DMS114 treated with DMSO at 0.1 percent for 48 hours (cell line): ENCODE results near the gene FXYD1.
"Not testable (repeated sequence)": the region's sequence is repeated elsewhere in the genome, so short reads cannot be mapped to it uniquely, and the experiment has no call there.

ENCODE experiments used
- DNase-seq: peaks from one replicate; lab custom pipeline; 2025; ENCODE audit not compliant: unreplicated experiment; lab: John Stamatoyannopoulos, UW

FXYD1 gene

DNA sequence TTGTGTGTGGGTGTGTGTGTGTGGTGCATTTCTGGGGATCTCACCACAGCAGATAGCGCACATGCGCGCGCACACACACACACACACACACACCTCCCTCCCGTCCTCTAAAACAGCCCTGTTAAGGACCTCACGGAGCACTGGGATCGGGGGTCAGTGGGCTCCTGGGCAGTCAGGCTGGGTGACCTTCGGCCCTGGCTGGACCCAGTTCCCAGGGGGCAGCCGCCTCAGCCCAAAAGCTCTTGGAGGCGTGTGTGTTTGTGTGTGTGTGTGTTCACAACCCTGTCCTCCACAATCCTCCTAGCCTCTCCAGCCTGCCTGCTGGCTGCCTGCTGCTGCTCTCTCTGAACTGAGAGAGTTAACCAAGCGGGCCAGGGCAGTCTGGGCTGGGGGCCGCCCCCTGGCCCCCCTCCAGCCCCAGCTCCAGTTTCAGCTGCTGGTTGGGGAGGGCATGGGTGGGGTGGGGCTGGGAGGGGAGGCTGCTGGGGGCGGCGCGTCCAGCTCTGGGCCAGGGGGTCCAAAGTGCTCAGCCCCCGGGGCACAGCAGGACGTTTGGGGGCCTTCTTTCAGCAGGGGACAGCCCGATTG lies at the start of gene FXYD1:
Gene FXYD1, plus strand, starts transcription at position 520 of the 588 bp plus-strand sequence. CDS start 1,256 bp downstream, outside the sequence.
- no peak for DNase-seq

DNA sequence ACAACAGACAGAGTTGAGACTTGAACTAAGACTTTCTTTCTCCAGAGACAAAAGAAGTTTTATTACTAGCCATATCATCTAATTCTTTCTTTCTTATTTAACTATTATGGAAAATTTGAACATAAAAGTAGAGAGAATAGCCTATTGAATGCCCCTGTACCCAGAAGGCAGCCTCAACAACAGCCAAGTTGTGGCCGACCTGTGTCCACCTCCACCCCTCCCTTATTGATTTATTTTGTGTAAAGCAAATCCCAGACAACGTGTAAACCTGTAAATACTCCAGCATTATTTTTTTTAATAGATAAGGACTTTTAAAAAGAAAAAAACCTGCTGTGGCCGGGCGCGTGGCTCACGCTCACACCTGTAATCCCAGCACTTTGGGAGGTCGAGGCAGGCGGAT lies 49.1 kb upstream of the FXYD1 start:
- no peak for DNase-seq

DNA sequence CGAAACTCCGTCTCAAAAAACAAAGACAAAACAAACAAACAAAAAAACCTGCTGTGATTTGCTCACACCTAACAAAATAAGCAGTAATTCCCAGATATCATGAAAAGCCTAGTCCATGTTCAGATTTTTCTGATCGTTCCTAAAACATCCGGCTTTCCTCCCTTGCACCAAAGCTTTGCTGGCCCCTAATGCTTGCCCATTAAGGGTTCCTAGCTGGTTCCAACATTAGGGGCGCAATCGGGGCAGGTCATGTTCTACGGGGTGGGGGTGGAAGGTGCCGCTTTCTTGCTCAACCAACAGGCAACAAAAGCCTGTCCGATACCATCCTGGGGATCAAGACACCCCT lies 48.5 kb upstream of the FXYD1 start:
- no peak for DNase-seq

GRCh38 chr19:35090506-35091214 lies 48.0 kb upstream of the FXYD1 start:
- peak; percentile 45 for DNase-seq

GRCh38 chr19:35093430-35093829 lies 45.2 kb upstream of the FXYD1 start:
- DNase-seq = no peak

- no peak for DNase-seq
These were observed 44.5 kb upstream of the FXYD1 start for GRCh38 chr19:35093941-35094647.

DNA sequence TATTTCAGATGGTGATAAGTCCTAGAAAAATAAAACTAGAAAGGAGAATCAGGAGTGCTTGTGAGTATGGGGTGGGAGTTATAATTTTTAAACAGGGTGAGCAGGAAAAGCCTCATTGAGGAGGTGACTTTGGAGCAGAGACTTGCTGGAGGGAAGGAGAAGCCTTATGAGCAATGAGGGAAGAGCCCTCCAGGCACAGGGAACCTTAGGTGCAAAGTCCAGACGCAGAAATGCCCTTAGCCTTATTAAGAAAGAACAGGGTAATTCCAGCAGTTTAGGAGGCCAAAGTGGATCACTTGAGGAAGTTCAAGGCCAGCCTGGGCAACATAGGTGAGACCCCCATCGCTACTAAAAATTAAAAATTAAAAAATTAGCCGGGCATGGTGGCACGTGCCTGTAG lies 44.0 kb upstream of the FXYD1 start:
- DNase-seq = no peak

- DNase-seq = no peak
These were observed 42.8 kb upstream of the FXYD1 start for GRCh38 chr19:35095667-35096368.

GRCh38 chr19:35098413-35099049 lies 40.1 kb upstream of the FXYD1 start:
- no peak for DNase-seq

- DNase-seq = no peak
These were observed 39.3 kb upstream of the FXYD1 start for GRCh38 chr19:35099155-35099896.

DNA sequence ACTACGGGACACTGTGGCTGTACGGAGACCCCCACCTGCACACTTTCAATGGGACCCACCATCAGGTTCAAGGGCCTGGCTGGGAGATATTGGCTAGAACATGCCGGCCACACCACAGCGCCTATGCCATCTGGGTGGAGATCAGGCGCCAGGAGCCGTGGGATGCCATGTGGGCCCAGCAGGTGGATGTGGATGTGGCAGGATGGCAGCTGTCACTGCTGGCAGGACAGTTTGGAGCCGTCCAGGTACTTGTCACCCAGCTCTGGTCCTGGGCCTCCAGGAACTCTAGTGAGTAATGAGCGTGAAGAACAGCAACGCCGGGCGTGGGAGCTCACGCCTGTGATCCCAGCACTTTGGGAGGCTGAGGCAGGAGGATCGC lies 38.7 kb upstream of the FXYD1 start:
- DNase-seq = no peak

DNA sequence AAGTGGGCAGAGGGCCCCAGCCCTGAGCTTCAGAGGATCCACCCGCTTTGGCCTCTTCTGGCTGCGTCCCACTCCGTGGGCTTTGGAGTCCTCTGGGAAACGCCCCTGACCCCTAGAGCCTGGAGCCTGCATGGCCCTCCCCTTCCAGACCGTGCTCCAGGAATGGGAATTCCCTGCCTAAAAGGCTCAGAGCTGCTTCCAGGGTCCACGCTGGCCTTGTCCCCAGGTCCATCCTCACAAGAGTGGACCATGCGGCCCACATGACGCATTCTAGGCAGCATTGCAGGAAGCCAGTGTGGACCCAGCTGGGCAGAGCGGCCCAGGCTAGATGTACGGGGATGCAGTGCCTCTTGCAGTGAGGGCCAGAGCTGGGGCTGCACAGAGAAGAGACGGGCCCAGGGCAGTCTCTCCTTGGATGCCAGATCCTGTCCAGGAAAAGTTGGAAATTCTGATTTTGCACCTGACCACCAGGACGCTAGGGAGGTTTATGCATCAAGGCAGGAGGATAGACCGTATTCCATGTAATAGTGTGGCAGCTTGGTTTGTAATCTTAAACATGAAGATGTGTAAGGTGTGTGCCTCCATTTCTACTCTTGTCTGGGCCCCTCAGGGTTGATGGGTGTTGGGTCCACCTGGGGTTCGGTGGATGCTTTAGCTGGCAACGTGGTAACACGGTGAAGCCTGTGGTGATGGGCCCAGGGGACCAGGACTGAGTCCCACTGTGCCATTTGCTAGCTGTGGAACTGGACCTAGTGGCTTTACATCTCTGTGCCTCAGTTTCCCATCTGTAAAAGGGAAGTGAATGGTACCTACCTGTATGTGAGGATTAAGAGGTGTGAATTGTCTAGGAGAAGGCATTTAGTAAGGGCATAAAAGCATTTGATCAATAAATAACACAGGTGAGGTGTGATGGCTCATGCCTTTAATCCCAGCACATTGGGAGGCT lies 37.8 kb upstream of the FXYD1 start:
- no peak for DNase-seq

DNA sequence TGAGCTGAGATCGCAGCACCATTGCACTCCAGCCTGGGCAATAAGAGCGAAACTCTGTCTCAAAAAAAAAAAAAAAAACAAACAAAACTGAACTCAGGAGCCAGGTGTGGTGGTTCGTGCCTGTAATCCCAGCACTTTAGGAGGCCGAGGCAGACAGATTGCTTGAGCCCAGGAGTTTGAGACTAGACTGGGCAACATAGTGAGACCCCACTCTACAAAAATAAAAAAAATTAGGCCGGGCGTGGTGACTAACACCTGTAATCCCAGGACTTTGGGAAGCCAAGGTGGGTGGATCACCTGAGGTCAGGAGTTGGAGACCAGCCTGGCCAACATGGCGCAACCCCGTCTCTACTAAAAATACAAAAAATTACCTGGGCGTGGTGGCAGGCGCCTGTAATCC lies 36.7 kb upstream of the FXYD1 start:
- DNase-seq = not testable (repeated sequence)

- not testable (repeated sequence) for DNase-seq
These were observed 35.0 kb upstream of the FXYD1 start for GRCh38 chr19:35103614-35104013.

DNA sequence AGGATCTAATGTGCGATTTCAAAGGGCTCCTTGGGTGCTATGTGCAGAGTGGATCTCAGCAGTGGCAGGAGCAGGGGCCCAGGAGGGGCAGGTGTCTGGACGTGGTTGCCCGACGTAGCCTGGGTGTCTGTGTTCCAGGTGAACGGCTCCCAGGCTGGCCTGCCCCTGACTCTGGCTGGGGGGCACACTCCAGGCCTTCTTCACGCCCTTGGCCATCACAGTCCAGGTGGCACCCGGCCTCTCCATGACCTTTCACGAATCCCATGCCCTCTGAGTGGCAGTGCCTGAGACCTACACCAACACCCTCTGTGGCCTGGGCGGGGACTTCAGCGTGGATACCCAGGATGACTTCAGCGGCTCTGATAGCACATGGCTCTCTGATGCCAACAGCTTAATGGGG lies 34.3 kb upstream of the FXYD1 start:
- no peak for DNase-seq

GRCh38 chr19:35105047-35105410 lies 33.6 kb upstream of the FXYD1 start:
- DNase-seq = no peak

- DNase-seq = no peak
These were observed 33.0 kb upstream of the FXYD1 start for GRCh38 chr19:35105411-35106290.

DNA sequence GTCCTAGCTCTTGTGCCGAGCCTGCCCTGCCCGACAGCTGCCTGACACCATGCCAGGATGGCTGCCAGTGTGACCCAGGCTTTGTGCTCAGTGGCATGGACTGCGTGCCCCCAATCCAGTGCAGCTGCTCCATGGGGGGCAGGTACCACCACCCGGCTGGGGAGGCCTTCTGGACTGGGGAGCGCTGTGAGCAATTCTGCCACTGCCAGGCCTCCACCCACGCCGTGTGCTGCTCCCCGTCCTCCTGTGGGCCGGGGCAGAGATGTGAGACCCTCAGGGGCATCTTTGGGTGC lies 32.4 kb upstream of the FXYD1 start:
- DNase-seq = no peak
